Neural crest cell (in vitro differentiated cells): ENCODE results near the gene CERKL. TPM values are rescaled to one million over a fixed set of nuclear protein-coding genes. Genes with fewer than 3 reads are reported as not detected.

Experiments
- DNase-seq: peaks from one replicate; pipeline ENCODE4 v3.0.0; 2021; ENCODE audit warnings: low read depth, mixed read lengths, low spot score
- H3K27ac Mint-ChIP-seq: one replicate; pipeline ENCODE4 v1.8.0; 2021; ENCODE audit warnings: mild to moderate bottlenecking, mixed read lengths; ENCODE audit not compliant: unreplicated experiment
- H3K27me3 Mint-ChIP-seq: 2 replicates; pipeline ENCODE4 v1.8.0; 2021; ENCODE audit warnings: low read depth, mild to moderate bottlenecking, mixed read lengths
- H3K36me3 Mint-ChIP-seq: 2 replicates; pipeline ENCODE4 v1.8.0; 2021; ENCODE audit warnings: low read depth, mild to moderate bottlenecking, mixed read lengths
- H3K4me1 Mint-ChIP-seq: 2 replicates; pipeline ENCODE4 v1.8.0; 2021; ENCODE audit warnings: mixed read lengths
- H3K4me3 Mint-ChIP-seq: one replicate; pipeline ENCODE4 v1.8.0; 2021; ENCODE audit warnings: mild to moderate bottlenecking, mixed read lengths
- H3K9me3 Mint-ChIP-seq: 2 replicates; pipeline ENCODE4 v1.8.0; 2021; ENCODE audit warnings: mixed read lengths
- CTCF ChIP-seq: fragments of 200-600 bp; sonication (generic); conservative IDR thresholded peaks from 2 replicates; pipeline ENCODE4 v1.5.0; 2021; ENCODE audit warnings: antibody characterized with exemption, mild to moderate bottlenecking
- total RNA-seq: library from RNA; stranded (reverse); gene quantifications from 2 replicates; pipeline ENCODE4 v1.2.1, GENCODE V29; 2021

CERKL gene
- total RNA-seq, 1 donor from 2014 or later, result 0.28 TPM

GRCh38 chr2:181542170-181542569, 114.7 kb downstream of the CERKL start:
- Mint-ChIP-seq H3K27me3 (no peaks in the 10 kb centered on the region), H3K27ac (no peak overlapping the region), H3K9me3 (peaks cover 5% of the 10 kb centered on the region), H3K4me1 (no peaks in the 10 kb centered on the region), H3K4me3 (no peak overlapping the region), H3K36me3 (peaks cover 19% of the 10 kb centered on the region)
- no peak for DNase-seq
- TF ChIP-seq CTCF, result no peak

- Mint-ChIP-seq H3K4me1 (no peaks in the 10 kb centered on the region), H3K4me3 (no peak overlapping the region), H3K27ac (no peak overlapping the region), H3K9me3 (peaks cover 2% of the 10 kb centered on the region), H3K36me3 (peaks cover 22% of the 10 kb centered on the region), H3K27me3 (no peaks in the 10 kb centered on the region)
- no peak for TF ChIP-seq CTCF
- DNase-seq, result no peak
Observed at GRCh38 chr2:181540421-181540820, 116.5 kb downstream of the CERKL start.

GRCh38 chr2:181536730-181537129, 120.2 kb downstream of the CERKL start:
- peaks cover 4% of the 10 kb centered on the region for H3K9me3 Mint-ChIP-seq
- no peak for DNase-seq
- no peak overlapping the region for H3K27ac Mint-ChIP-seq
- H3K36me3 Mint-ChIP-seq, result peaks cover 33% of the 10 kb centered on the region
- no peaks in the 10 kb centered on the region for H3K4me1 Mint-ChIP-seq
- no peak for TF ChIP-seq CTCF
- H3K4me3 Mint-ChIP-seq, result no peak overlapping the region
- no peaks in the 10 kb centered on the region for H3K27me3 Mint-ChIP-seq

GRCh38 chr2:181528441-181528840, 128.5 kb downstream of the CERKL start:
- H3K27ac Mint-ChIP-seq, result no peak overlapping the region
- no peak overlapping the region for H3K4me3 Mint-ChIP-seq
- no peaks in the 10 kb centered on the region for H3K27me3 Mint-ChIP-seq
- DNase-seq, result no peak
- H3K36me3 Mint-ChIP-seq, result peaks cover 5% of the 10 kb centered on the region
- H3K9me3 Mint-ChIP-seq, result peaks cover 2% of the 10 kb centered on the region
- no peaks in the 10 kb centered on the region for H3K4me1 Mint-ChIP-seq
- no peak for TF ChIP-seq CTCF

GRCh38 chr2:181527058-181527457, 129.8 kb downstream of the CERKL start:
- H3K27me3 Mint-ChIP-seq, result no peaks in the 10 kb centered on the region
- no peak for DNase-seq
- H3K4me3 Mint-ChIP-seq, result no peak overlapping the region
- H3K9me3 Mint-ChIP-seq, result no peaks in the 10 kb centered on the region
- H3K4me1 Mint-ChIP-seq, result no peaks in the 10 kb centered on the region
- no peak for TF ChIP-seq CTCF
- no peaks in the 10 kb centered on the region for H3K36me3 Mint-ChIP-seq
- H3K27ac Mint-ChIP-seq, result no peak overlapping the region

- no peak overlapping the region for H3K4me3 Mint-ChIP-seq
- H3K27me3 Mint-ChIP-seq, result no peaks in the 10 kb centered on the region
- no peak for DNase-seq
- H3K9me3 Mint-ChIP-seq, result no peaks in the 10 kb centered on the region
- H3K27ac Mint-ChIP-seq, result no peak overlapping the region
- no peaks in the 10 kb centered on the region for H3K4me1 Mint-ChIP-seq
- H3K36me3 Mint-ChIP-seq, result no peaks in the 10 kb centered on the region
- TF ChIP-seq CTCF, result no peak
Observed at GRCh38 chr2:181526014-181526413, 130.9 kb downstream of the CERKL start.
